HepG2 (cell line): Measurements from ENCODE around the gene COL4A2. TPM values are rescaled to one million over a fixed set of nuclear protein-coding genes. Genes with fewer than 3 reads are reported as not detected.
A peak's percentile ranks its signal among the peaks of the same experiment; 100 is the strongest.

ENCODE experiments used
- ATF2 ChIP-seq: sonication (generic); formaldehyde crosslinking; IDR thresholded peaks from 2 replicates; pipeline ENCODE4 v1.4.0; 2020; ENCODE audit warnings: missing genetic modification reagents
- ATM ChIP-seq: fragments of 450-650 bp; IDR thresholded peaks from 2 replicates; pipeline ENCODE4 v1.7.1; 2017; ENCODE audit warnings: mild to moderate bottlenecking, borderline replicate concordance
- HNF4G ChIP-seq, 2 experiments: sonication (generic) in 1 of 2; formaldehyde crosslinking in 1 of 2; IDR thresholded peaks; 2 replicates each; pipeline versions ENCODE4 v1.4.0 to v1.6.1; 2011 to 2020; ENCODE audit warnings: borderline replicate concordance in 2 of 2, low read depth in 2 of 2, mild to moderate bottlenecking in 2 of 2, low read length in 1 of 2, missing genetic modification reagents in 1 of 2, moderate library complexity in 1 of 2
- HNRNPL ChIP-seq: fragments of 200-400 bp; formaldehyde crosslinking; IDR thresholded peaks from 2 replicates; pipeline ENCODE4 v1.6.1; 2017; ENCODE audit warnings: mild to moderate bottlenecking, low read depth, low read length
- HNRNPLL ChIP-seq: fragments of 200-400 bp; formaldehyde crosslinking; IDR thresholded peaks from 2 replicates; pipeline ENCODE4 v1.6.1; 2017; ENCODE audit warnings: mild to moderate bottlenecking, low read depth, low read length; ENCODE audit not compliant: poor library complexity, severe bottlenecking
- ISL2 ChIP-seq: sonication (generic); formaldehyde crosslinking; IDR thresholded peaks from 2 replicates; pipeline ENCODE4 v1.5.0; 2020; ENCODE audit warnings: missing genetic modification reagents
- KDM5B ChIP-seq: sonication (generic); formaldehyde crosslinking; IDR thresholded peaks from 2 replicates; pipeline ENCODE4 v1.4.0; 2020; ENCODE audit warnings: missing genetic modification reagents, mild to moderate bottlenecking, borderline replicate concordance
- MAZ ChIP-seq, 2 experiments: sonication (generic) in 1 of 2; formaldehyde crosslinking in 1 of 2; IDR thresholded peaks; 2 replicates each; pipeline versions ENCODE4 v1.5.0 to v1.6.1; 2012 to 2020; ENCODE audit warnings: low read depth in 2 of 2, mild to moderate bottlenecking in 2 of 2, borderline replicate concordance in 1 of 2, improper control_type of control experiment in 1 of 2, low read length in 1 of 2, missing genetic modification reagents in 1 of 2, moderate library complexity in 1 of 2
- MXD3 ChIP-seq: IDR thresholded peaks from 2 replicates; pipeline ENCODE4 v1.6.1; 2016; ENCODE audit warnings: mild to moderate bottlenecking, missing biosample characterization, missing genetic modification reagents
- PCBP1 ChIP-seq: fragments of 200-400 bp; formaldehyde crosslinking; IDR thresholded peaks from 2 replicates; pipeline ENCODE4 v1.6.1; 2017; ENCODE audit warnings: mild to moderate bottlenecking, low read depth, low read length, borderline replicate concordance
- RBFOX2 ChIP-seq: fragments of 200-400 bp; formaldehyde crosslinking; IDR thresholded peaks from 2 replicates; pipeline ENCODE4 v1.6.1; 2017; ENCODE audit warnings: low read depth, mild to moderate bottlenecking, low read length
- RBM39 ChIP-seq: fragments of 200-400 bp; formaldehyde crosslinking; IDR thresholded peaks from one replicate; pipeline ENCODE4 v1.6.1; 2018; ENCODE audit warnings: antibody characterized with exemption, mild to moderate bottlenecking, low read depth, low read length; ENCODE audit not compliant: poor library complexity, severe bottlenecking
- SRF ChIP-seq: IDR thresholded peaks from 2 replicates; pipeline ENCODE4 v1.6.1; 2011; ENCODE audit warnings: mild to moderate bottlenecking, low read depth, low read length, moderate library complexity
- TCF7 ChIP-seq: sonication (generic); IDR thresholded peaks from 2 replicates; pipeline ENCODE4 v1.6.1; 2016; ENCODE audit warnings: antibody characterized with exemption, low read depth
- WIZ ChIP-seq: sonication (generic); formaldehyde crosslinking; IDR thresholded peaks from 2 replicates; pipeline ENCODE4 v1.5.1; 2020; ENCODE audit warnings: mild to moderate bottlenecking, missing genetic modification reagents
- ZNF232 ChIP-seq: sonication (generic); formaldehyde crosslinking; IDR thresholded peaks from 2 replicates; pipeline ENCODE4 v1.4.0; 2020; ENCODE audit warnings: missing genetic modification reagents, borderline replicate concordance
- ZNF317 ChIP-seq: sonication (generic); formaldehyde crosslinking; IDR thresholded peaks from 2 replicates; pipeline ENCODE4 v1.5.0; 2020; ENCODE audit warnings: mild to moderate bottlenecking, missing genetic modification reagents
- ZNF431 ChIP-seq: sonication (generic); formaldehyde crosslinking; IDR thresholded peaks from 2 replicates; pipeline ENCODE4 v1.9.0; 2022; ENCODE audit warnings: missing genetic modification reagents, low read depth, mild to moderate bottlenecking, borderline replicate concordance
- ZNF768 ChIP-seq: sonication (generic); formaldehyde crosslinking; IDR thresholded peaks from 2 replicates; pipeline ENCODE4 v1.4.0; 2020; ENCODE audit warnings: missing genetic modification reagents
- ZNF792 ChIP-seq: IDR thresholded peaks from 2 replicates; pipeline ENCODE4 v1.6.1; 2016
- polyA plus RNA-seq, 8 experiments: library from polyadenylated mRNA; depleted of rRNA in 3 of 8; stranded (reverse) in 7 of 8; unstranded in 1 of 8; fragments of >200 nt; fragmentation: Illumina TruSeq in 4 of 8; extraction: Trizol in 4 of 8; gene quantifications; 2 replicates each; pipeline versions ENCODE4 v1.2.1 to v1.2.3, GENCODE V29; 2011 to 2016; ENCODE audit warnings: low read depth in 4 of 8, missing spikeins in 1 of 8, mixed read lengths in 1 of 8; ENCODE audit not compliant: insufficient read depth in 1 of 8
- total RNA-seq, 5 experiments: library from RNA; depleted of rRNA; stranded (reverse); fragments of >200 nt; fragmentation: Illumina TruSeq; extraction: Trizol; gene quantifications; 2 replicates each; pipeline ENCODE4 v1.2.3, GENCODE V29; 2016; ENCODE audit warnings: low read depth in 1 of 5
- TF ChIP-seq, protein P1 (sequence below): sonication (generic); formaldehyde crosslinking; IDR thresholded peaks from 2 replicates; pipeline ENCODE4 v1.4.0; 2020; ENCODE audit warnings: missing genetic modification reagents
- TF ChIP-seq, protein P2 (sequence below): sonication (generic); formaldehyde crosslinking; IDR thresholded peaks from 2 replicates; pipeline ENCODE4 v1.4.0; 2020; ENCODE audit warnings: mild to moderate bottlenecking, missing genetic modification reagents

Gene COL4A2
- total and polyA plus RNA-seq, 2 of the 13 experiments (the other 11 are each of a cell fraction or from before 2014, with no cell fraction given): 0.22 to 1.9 TPM

DNA sequence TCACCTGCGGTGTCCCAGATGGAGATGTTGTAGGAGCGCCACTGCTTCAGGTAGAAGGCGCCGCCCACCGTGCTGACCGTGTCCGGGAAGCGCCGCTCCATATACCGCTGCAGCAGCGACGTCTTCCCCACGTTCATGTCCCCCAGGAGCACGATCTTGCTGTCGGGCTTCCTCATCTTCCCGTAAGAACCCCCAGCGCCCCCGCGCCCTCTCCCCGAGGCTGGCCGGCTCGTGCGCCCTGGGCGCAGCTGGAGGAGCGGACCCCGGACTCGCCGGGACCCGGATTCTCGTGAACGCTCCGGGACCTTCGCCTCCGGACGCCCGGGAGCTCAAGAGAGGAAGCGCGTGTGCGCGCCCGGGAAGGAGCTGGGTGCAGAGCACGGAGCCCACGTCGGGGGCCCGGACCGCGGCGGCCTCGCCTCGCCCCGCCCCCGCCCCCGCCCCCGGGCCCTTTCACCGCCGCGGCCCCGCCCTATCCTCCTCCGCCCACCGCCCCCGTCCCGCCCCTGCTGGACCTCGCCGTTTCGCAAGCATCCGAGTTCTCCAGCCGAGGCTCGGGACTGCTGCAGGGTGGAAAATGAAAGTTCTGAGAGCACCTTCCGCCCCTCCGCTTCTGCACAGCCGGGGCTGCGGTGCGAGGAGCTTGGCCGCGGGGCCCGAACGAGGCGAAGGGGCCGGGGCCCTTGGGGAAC is 254.4 kb downstream of the COL4A2 start, which contains the start of gene RAB20 (continued):
- TF ChIP-seq ATF2 (CRISPR knock-in tag) (peak; percentile 2; the same call in 1 of the 2 replicates), MXD3 (CRISPR knock-in tag) (peak; percentile 73; the same call in 1 of the 2 replicates), PCBP1 (no peak), HNRNPLL (peak; percentile 67), ZNF232 (peak; percentile 66; the same call in 1 of the 2 replicates), ISL2 (peak; percentile 31; the same call in 1 of the 2 replicates), RBM39 (peak; percentile 86), RBFOX2 (peak; percentile 86), HNRNPL (no peak), ATM (no peak), ZNF317 (CRISPR knock-in tag) (0 out of 2 replicates have a peak, but pooled peaks have one; percentile 26), HNF4G (IDR thresholded peaks at IDR 0.05; ENCODE audit: borderline replicate concordance, low read depth, low read length) (no peak), HNF4G (CRISPR knock-in tag; IDR thresholded peaks at IDR 0.05; ENCODE audit: borderline replicate concordance, low read depth) (no peak), TCF7 (no peak), KDM5B (CRISPR knock-in tag) (peak; percentile 46; the same call in 1 of the 2 replicates), WIZ (CRISPR knock-in tag) (0 out of 2 replicates have a peak, but pooled peaks have one; percentile 2), ZNF431 (CRISPR knock-in tag) (0 out of 2 replicates have a peak, but pooled peaks have one; percentile 41), MAZ (IDR thresholded peaks at IDR 0.05; ENCODE audit: borderline replicate concordance, low read depth, low read length) (peak; percentile 46; the same call in 1 of the 2 replicates), MAZ (CRISPR knock-in tag; IDR thresholded peaks at IDR 0.05; ENCODE audit: low read depth) (peak; percentile 59; the same call in 1 of the 2 replicates), ZNF792 (peak; percentile 67; the same call in 1 of the 2 replicates), SRF (no peak), ZNF768 (CRISPR knock-in tag) (peak; percentile 24; the same call in 1 of the 2 replicates)
- TF ChIP-seq, protein P1, sequence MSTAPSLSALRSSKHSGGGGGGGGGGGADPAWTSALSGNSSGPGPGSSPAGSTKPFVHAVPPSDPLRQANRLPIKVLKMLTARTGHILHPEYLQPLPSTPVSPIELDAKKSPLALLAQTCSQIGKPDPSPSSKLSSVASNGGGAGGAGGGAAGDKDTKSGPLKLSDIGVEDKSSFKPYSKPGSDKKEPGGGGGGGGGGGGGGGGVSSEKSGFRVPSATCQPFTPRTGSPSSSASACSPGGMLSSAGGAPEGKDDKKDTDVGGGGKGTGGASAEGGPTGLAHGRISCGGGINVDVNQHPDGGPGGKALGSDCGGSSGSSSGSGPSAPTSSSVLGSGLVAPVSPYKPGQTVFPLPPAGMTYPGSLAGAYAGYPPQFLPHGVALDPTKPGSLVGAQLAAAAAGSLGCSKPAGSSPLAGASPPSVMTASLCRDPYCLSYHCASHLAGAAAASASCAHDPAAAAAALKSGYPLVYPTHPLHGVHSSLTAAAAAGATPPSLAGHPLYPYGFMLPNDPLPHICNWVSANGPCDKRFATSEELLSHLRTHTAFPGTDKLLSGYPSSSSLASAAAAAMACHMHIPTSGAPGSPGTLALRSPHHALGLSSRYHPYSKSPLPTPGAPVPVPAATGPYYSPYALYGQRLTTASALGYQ (CRISPR knock-in tag): peak; percentile 3; the same call in 1 of the 2 replicates
- TF ChIP-seq, protein P2, sequence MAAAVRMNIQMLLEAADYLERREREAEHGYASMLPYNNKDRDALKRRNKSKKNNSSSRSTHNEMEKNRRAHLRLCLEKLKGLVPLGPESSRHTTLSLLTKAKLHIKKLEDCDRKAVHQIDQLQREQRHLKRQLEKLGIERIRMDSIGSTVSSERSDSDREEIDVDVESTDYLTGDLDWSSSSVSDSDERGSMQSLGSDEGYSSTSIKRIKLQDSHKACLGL (CRISPR knock-in tag): peak; percentile 54; the same call in 1 of the 2 replicates
